Measurements from ENCODE around the gene TMEM165.

DNA sequence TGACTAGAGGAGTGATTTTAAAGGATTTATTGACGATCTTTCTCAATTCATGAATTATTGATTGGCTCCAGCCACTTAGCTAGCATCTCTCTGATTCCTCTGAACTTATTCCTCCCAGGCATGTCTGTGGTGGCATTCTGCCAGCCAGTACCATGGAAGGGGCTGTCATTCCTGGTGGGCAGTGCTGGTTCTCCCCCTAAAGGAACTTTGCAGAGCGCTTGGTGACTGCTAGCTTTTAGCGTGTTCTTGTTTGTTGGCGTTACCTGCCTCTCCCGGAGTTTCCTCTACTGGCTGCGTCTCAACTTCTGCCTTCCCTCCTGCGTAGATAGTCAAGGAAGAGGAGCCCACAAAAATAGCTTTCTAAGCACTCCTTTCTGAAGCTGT is 30.4 kb upstream of the TMEM165 start:
- TF ChIP-seq EZH2phosphoT487 (IDR thresholded peaks at IDR 0.05; ENCODE audit: low read depth): no peak
- TF ChIP-seq, protein P1, sequence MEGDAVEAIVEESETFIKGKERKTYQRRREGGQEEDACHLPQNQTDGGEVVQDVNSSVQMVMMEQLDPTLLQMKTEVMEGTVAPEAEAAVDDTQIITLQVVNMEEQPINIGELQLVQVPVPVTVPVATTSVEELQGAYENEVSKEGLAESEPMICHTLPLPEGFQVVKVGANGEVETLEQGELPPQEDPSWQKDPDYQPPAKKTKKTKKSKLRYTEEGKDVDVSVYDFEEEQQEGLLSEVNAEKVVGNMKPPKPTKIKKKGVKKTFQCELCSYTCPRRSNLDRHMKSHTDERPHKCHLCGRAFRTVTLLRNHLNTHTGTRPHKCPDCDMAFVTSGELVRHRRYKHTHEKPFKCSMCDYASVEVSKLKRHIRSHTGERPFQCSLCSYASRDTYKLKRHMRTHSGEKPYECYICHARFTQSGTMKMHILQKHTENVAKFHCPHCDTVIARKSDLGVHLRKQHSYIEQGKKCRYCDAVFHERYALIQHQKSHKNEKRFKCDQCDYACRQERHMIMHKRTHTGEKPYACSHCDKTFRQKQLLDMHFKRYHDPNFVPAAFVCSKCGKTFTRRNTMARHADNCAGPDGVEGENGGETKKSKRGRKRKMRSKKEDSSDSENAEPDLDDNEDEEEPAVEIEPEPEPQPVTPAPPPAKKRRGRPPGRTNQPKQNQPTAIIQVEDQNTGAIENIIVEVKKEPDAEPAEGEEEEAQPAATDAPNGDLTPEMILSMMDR (IDR thresholded peaks at IDR 0.05; ENCODE audit: low read depth, low read length): no peak
